NCI-H187 treated with DMSO at 0.1 percent for 48 hours (cell line): Measurements from ENCODE around the gene SHROOM3.
"Not testable (repeated sequence)": the region's sequence is repeated elsewhere in the genome, so short reads cannot be mapped to it uniquely, and the experiment has no call there.

Experiments
- DNase-seq: peaks from one replicate; lab custom pipeline; 2025; lab: John Stamatoyannopoulos, UW

SHROOM3 gene

GRCh38 chr4:76723924-76724323 lies 288.9 kb downstream of the SHROOM3 start:
- no peak for DNase-seq

DNA sequence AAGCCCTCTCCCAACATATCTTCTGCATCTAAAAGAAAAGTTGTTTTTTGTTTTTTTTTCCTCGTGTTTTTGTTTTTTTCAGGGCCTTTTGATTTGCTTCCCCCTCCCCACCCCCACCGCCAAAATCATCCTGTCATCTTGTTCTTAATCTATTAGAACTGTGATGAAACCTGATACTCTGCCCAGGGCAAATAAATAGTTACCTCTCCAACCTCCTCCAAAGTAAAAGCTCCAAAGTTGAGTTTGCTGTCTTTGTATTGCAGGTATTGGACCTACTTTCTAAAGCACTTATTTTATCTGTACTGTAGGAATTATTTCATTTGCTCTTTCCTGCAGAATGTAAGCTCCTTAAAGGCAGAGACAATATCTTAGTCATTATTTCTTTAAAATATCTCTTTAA lies 290.0 kb downstream of the SHROOM3 start:
- DNase-seq: no peak

DNA sequence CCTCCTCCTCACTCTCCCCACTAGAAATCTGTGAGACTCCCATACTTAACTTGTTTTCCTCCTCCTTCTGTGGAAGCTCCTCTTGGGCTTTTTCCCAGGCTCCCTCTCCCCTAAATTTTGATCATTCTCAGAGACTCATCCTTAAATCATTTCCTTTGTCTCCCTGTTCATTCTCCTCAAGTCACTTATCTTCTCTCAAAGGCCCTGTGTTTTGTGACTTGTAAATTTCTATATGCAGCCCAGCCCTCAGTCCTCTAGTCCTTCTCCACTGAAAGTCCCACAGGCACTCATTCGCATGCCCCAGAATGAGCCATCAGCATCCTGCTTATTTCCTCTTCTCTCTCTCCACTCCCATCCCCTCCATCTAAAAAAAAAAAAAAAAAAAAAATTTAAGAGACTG lies 291.1 kb downstream of the SHROOM3 start:
- no peak for DNase-seq

DNA sequence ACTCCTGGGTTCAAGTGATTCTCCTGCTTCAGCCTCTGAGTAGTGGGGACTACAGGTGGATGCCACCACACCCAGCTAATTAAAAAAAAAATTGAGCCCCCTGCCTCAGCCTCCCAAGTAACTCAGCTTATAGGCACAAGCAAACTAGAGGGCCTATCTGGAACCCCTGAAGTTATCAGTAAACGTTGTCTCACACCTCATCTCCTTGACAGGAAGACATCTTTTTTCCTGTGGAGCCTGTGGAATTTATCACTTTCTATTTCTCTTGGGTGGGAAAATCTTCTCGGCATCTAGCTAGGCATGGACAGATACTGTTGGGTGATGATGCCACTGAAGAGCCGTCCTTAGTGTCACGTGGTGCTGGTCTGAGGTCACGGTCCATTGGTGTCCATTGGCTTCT lies 291.6 kb downstream of the SHROOM3 start:
- DNase-seq: no peak

DNA sequence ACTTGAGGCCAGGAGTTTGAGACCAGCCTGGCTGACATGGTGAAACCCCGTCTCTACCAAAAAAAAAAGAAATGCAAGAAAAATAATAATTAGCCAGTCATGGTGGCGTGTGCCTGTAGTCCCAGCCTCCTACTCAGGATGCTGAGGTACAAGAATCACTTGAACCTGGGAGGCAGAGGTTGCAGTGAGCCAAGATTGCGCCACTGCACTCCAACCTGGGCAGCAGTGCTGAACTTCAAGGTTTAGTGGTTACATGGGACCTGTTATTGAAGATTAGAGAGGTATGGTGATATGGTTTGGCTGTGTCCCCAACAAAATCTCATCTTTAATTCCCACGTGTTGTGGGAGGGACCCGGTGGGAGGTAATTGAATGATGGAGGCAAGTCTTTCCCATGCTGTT lies 292.9 kb downstream of the SHROOM3 start:
- DNase-seq: not testable (repeated sequence)

DNA sequence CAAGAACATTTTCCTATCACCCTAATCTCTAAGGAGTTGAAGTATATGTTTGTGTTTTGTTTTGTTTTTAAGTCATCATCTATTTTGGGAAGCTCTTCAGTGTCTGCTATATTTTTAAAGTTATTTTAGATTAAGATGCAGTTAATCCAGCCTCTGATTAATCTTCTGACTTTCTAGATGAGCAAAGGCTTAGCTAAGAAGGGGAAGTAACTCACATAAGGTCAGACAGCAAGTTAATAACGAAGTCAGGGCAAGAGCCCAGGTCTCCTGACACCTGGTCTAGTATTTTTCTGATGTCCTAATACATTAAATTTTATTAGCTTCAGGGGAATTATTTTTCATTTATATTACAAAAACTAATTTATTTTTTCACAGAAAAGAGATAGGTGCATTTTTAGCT lies 294.4 kb downstream of the SHROOM3 start:
- no peak for DNase-seq

DNA sequence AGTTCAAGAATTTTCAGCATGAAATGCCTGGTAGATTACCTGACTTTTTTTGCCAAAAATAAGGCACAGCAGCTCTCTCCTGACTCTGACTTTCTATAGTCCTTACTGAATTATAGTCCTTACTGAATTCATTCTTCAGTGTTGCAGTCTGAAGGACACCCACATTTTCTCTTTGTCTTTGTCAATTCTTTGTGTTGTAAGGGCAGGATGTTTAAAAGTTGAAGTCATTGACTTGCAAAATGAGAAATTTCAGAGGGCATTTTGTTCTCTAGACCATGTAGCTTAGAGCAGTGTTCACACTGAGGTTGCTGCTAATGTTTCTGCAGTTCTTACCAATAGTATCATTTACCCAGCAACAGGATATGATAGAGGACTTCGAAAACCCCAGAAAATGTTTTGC lies 295.0 kb downstream of the SHROOM3 start:
- DNase-seq: no peak

- no peak for DNase-seq
Observed at GRCh38 chr4:76732246-76732645, 297.2 kb downstream of the SHROOM3 start.

DNA sequence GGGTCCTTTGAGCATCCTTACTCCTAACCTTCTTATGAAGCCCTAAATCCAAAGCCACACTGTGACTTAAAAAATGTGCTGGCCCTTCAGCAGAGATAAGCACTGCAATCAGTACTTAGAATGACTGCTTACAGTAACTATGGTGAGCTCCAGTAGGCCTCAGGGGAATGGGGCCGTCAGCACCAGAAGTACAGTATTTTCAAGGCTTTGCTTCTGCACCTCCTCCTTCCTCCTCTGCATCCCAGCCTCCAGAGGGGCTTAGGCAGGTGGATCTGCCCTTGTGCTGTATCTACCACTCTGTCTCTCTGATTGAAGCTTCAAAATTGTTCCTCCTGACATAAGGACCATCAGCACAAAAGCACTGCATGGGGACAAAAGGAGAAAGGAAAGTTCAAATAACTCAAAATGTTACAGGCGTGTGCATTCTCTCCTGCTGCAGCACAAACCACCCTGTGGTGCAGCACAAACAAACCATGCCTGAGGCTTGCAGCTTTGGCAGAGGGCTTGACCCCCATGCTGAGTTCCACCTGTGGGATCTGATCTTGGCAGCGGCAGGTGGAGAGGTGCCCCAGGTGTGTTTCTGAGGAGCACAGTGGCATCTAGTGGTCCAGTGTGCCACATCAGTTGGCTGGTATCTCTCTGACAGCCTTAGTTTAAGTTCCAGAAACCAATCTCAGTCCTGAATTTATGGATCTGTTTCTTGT lies 298.2 kb downstream of the SHROOM3 start:
- DNase-seq: peak; percentile 86

GRCh38 chr4:76736414-76736813 lies 301.4 kb downstream of the SHROOM3 start:
- no peak for DNase-seq

- no peak for DNase-seq
Observed at GRCh38 chr4:76737180-76737579, 302.2 kb downstream of the SHROOM3 start.

DNA sequence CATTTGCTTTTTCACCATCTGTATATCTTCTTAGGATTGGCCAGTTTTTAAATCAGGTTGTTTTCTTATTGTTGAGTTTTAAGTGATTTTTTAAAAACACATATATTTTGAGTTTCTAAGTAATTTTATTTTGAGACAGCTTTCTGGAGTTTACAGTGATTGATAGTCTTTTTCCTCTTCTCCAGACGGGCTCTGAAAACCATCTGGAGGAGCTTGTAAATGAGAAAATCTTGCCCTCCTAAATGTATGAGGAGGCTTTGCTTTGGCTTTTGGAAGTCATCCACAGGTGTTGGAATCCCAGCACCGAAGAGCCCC lies 302.7 kb downstream of the SHROOM3 start:
- DNase-seq: no peak

GRCh38 chr4:76738086-76738931 lies 303.3 kb downstream of the SHROOM3 start:
- no peak for DNase-seq

DNA sequence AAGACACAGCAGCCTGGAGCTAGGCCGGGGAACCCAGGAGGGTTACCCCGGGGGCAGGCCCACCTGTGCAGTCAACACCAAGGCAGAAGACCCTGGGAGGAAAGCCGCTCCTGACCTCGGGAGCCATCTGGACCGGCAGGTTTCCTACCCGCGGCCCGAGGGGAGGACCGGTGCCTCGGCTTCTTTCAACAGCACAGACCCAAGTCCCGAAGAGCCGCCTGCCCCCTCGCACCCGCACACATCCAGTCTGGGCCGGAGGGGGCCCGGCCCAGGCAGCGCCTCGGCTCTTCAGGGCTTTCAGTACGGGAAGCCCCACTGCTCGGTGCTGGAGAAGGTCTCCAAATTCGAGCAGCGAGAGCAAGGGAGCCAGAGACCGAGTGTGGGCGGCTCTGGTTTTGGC lies 305.2 kb downstream of the SHROOM3 start:
- DNase-seq: no peak

DNA sequence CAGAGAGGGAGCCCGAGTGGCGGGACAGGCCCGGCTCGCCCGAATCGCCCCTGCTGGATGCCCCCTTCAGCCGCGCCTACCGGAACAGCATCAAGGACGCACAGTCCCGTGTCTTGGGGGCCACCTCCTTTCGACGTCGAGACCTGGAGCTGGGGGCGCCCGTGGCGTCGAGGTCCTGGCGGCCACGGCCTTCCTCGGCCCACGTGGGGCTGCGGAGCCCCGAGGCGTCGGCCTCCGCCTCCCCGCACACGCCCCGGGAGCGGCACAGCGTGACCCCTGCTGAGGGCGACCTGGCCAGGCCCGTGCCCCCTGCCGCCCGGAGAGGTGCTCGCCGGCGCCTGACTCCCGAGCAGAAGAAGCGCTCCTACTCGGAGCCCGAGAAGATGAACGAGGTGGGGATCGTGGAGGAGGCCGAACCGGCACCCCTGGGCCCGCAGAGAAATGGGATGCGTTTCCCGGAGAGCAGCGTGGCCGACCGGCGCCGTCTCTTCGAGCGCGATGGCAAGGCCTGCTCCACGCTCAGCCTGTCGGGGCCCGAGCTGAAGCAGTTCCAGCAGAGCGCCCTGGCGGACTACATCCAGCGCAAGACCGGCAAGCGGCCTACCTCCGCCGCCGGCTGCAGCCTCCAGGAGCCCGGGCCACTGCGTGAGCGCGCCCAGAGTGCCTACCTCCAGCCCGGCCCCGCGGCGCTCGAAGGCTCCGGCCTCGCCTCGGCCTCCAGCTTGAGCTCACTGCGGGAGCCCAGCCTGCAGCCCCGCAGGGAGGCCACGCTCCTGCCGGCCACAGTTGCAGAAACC lies 306.0 kb downstream of the SHROOM3 start:
- no peak for DNase-seq

DNA sequence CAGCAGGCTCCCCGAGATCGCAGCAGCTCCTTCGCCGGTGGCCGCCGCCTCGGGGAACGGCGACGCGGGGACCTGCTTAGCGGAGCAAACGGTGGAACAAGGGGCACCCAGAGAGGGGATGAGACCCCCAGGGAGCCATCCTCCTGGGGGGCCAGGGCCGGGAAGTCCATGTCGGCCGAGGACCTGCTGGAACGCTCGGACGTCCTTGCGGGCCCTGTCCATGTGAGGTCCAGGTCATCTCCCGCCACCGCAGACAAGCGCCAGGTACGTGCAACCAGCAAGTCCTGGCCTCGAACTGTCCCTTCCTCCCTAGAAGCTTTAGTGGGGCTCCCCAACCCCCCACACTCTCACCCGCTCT lies 306.6 kb downstream of the SHROOM3 start:
- DNase-seq: no peak

- no peak for DNase-seq
Observed at GRCh38 chr4:76744241-76744921, 309.4 kb downstream of the SHROOM3 start.

- no peak for DNase-seq
Observed at GRCh38 chr4:76745240-76745639, 310.2 kb downstream of the SHROOM3 start.

DNA sequence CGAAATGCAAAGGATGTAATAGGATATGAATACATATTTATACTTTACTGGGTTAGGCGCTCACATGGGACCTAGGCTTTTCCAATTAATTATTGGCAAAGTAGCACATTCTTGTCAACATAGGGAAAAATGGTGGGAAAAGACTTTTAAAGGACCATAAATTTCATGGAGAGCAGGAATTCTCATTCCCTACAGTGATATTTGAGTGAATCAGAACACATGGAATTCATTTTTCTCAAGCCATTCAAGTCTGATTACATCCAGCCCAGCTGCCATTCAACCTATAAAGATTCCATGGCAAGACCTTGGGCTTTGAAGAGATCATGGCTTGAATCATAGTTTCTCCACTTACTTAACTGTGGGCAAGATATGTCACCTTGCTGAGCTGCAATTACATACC lies 312.5 kb downstream of the SHROOM3 start:
- no peak for DNase-seq

- DNase-seq: no peak
Observed at GRCh38 chr4:76748649-76749048, 313.6 kb downstream of the SHROOM3 start.

GRCh38 chr4:76749355-76749754 lies 314.3 kb downstream of the SHROOM3 start:
- DNase-seq: no peak

DNA sequence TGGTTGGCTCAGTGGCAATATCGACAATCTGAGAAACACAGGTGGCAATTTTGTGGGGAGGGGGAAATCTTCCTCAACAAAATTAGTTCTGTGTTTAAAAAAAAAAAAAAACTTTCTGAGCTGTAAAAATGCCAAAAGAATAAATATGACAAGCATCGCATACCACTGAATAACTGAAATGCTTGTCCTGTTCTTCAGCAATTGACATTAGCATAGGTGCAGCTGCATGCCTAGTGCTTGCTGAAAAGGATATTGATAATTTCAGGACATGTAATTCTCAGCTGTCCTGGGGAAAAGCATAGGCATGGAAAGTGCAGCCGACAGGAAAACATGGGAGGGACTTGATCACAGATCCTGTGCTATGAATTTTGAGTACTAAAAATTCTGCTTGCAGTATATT lies 315.7 kb downstream of the SHROOM3 start:
- DNase-seq: no peak
